Measurements from ENCODE around the gene SAA2. TPM values are rescaled to one million over a fixed set of nuclear protein-coding genes. Genes with fewer than 3 reads are reported as not detected.
"Not testable (repeated sequence)": the region's sequence is repeated elsewhere in the genome, so short reads cannot be mapped to it uniquely, and the experiment has no call there.

Gene SAA2
- total RNA-seq, 2 donors from 2014 or later = 4.2 to 14.2 TPM

DNA sequence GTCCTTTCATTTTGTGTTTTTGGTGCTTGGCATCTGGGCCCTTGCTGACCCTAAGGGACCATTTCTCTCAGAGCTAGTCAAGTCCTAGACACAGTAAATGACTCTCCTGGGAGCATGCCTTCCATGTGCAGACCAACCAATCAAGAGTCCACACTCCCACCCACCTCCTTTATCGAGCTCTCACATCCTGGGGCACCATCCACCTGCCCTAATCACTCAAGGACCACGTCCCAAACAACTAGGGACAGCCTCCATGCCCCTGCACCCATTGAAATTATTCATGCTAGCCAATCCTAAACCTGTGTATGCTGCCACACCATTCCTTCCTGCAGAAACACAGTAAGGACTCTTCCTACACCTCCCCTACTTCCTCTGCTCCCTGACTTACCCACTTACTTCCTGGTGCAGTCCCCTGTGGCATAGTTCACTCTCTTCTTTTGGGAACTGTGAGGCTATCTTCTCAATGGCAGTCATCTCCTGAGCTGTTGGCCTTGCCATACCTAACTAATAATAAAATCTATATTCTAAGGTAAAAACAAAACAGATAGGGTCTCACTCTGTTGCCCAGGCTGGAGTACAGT is 6.4 kb upstream of the SAA2 start:
- H3K27ac ChIP-seq = no peak overlapping the region
- no peak overlapping the region for H3K9ac ChIP-seq (ENCODE audit: low read depth in 2 of 2, low read length in 2 of 2)
- H3K27me3 ChIP-seq = no peaks in the 10 kb centered on the region
- no peaks in the 10 kb centered on the region for H3K36me3 ChIP-seq
- H3K9me3 ChIP-seq = no peaks in the 10 kb centered on the region
- H3K4me1 ChIP-seq = no peaks in the 10 kb centered on the region
- TF ChIP-seq CTCF (IDR thresholded peaks at IDR 0.05) = no peak
- no peak overlapping the region for H3K4me3 ChIP-seq
- DNase-seq = no peak
- intact Hi-C loops (cut with DNase I) = no loop called here

- intact Hi-C loops (cut with DNase I) = no loop called here
- Histone ChIP-seq H3K9me3 (no peaks in the 10 kb centered on the region), H3K27me3 (no peaks in the 10 kb centered on the region), H3K36me3 (no peaks in the 10 kb centered on the region), H3K27ac (no peak overlapping the region), H3K4me3 (no peak overlapping the region), H3K9ac (ENCODE audit: low read depth in 2 of 2, low read length in 2 of 2) (no peak overlapping the region), H3K4me1 (no peaks in the 10 kb centered on the region)
- TF ChIP-seq CTCF (IDR thresholded peaks at IDR 0.05) = no peak
- DNase-seq = no peak
These were observed 5.4 kb upstream of the SAA2 start for GRCh38 chr11:18253778-18254338.

DNA sequence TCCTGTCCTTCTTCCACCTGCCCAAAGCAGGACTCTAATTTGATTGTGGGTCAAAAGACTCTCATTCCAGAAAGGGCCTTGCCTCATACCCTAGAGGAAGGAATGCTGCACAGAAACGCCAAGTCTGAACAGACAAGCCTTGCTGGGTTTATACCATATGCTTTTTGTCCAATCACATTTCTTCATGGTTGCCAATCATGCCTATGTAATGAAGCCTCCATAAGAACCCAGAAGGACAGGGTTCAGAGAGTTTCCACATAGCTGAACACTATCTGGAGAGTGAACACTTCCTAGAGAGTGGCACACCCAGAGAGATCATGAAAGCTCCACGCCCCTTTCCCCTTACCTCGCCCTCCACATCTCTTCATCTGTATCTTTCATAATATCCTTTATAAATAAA is 4.8 kb upstream of the SAA2 start:
- Histone ChIP-seq H3K4me1 (no peaks in the 10 kb centered on the region), H3K9me3 (no peaks in the 10 kb centered on the region), H3K4me3 (no peak overlapping the region), H3K36me3 (no peaks in the 10 kb centered on the region), H3K27me3 (no peaks in the 10 kb centered on the region), H3K27ac (no peak overlapping the region), H3K9ac (ENCODE audit: low read depth in 2 of 2, low read length in 2 of 2) (no peak overlapping the region)
- no peak for TF ChIP-seq CTCF (IDR thresholded peaks at IDR 0.05)
- DNase-seq = no peak
- intact Hi-C loops (cut with DNase I) = no loop called here

DNA sequence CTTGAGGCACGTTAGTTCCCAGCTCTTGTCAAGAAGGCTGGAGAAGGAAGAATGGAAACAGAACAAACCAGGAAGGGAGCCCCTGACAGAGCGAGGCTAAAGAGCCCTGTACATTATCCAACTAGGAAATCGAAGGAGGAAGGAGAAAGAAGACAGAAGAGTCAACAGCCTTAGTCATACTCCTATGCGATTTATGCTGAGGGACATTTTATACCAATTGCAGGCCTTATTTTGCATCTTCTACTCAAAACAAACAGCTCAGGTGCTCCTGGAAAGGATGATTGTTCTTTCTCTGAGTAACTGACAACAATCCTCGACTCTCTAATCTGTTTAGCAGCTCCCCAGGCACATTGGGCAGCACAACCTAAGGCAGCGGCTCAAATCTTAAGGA is 1.3 kb downstream of the SAA2 start:
- H3K4me3 ChIP-seq; H3K36me3 ChIP-seq; H3K27me3 ChIP-seq; intact Hi-C loops (cut with DNase I); H3K4me1 ChIP-seq; H3K9ac ChIP-seq (ENCODE audit: low read depth in 2 of 2, low read length in 2 of 2); DNase-seq; H3K9me3 ChIP-seq: not testable (repeated sequence)
- peak overlapping the region; percentile 19 for H3K27ac ChIP-seq

GRCh38 chr11:18246379-18247190 is 1.9 kb downstream of the SAA2 start:
- H3K4me1 ChIP-seq; intact Hi-C loops (cut with DNase I); H3K27me3 ChIP-seq; H3K4me3 ChIP-seq; H3K9ac ChIP-seq (ENCODE audit: low read depth in 2 of 2, low read length in 2 of 2); H3K9me3 ChIP-seq; DNase-seq; H3K36me3 ChIP-seq: not testable (repeated sequence)
- peak overlapping the region; percentile 67 for H3K27ac ChIP-seq

- H3K4me3 ChIP-seq = no peak overlapping the region
- no peak overlapping the region for H3K27ac ChIP-seq
- no peaks in the 10 kb centered on the region for H3K27me3 ChIP-seq
- TF ChIP-seq CTCF (IDR thresholded peaks at IDR 0.05) = no peak
- DNase-seq = no peak
- intact Hi-C loops (cut with DNase I) = no loop called here
- no peak overlapping the region for H3K9ac ChIP-seq (ENCODE audit: low read depth in 2 of 2, low read length in 2 of 2)
- no peaks in the 10 kb centered on the region for H3K4me1 ChIP-seq
- no peaks in the 10 kb centered on the region for H3K9me3 ChIP-seq
- H3K36me3 ChIP-seq = no peaks in the 10 kb centered on the region
These were observed 3.1 kb downstream of the SAA2 start for GRCh38 chr11:18245396-18245795.
